Neural progenitor cell (in vitro differentiated cells): ENCODE measurements around the gene ORC2. TPM values are rescaled to one million over a fixed set of nuclear protein-coding genes. Genes with fewer than 3 reads are reported as not detected.
"Not testable (repeated sequence)": the region's sequence is repeated elsewhere in the genome, so short reads cannot be mapped to it uniquely, and the experiment has no call there.

Experiments used
- DNase-seq: peaks from one replicate; pipeline ENCODE4 v3.0.0-alpha.2; 2016; ENCODE audit warnings: low spot score
- H2AFZ ChIP-seq: fragments of 200-600 bp; sonication (generic); replicated peaks from 2 replicates; pipeline ENCODE4 v1.6.1; 2016; ENCODE audit warnings: antibody characterized with exemption
- H3F3A ChIP-seq: fragments of 200-600 bp; sonication (generic); 2 replicates; pipeline ENCODE4 v1.6.1; 2016; ENCODE audit warnings: antibody characterized with exemption, low read depth
- H3K27ac ChIP-seq: fragments of 200-600 bp; sonication (generic); 2 replicates; pipeline ENCODE4 v1.5.1; 2016; ENCODE audit warnings: mild to moderate bottlenecking
- H3K27me3 ChIP-seq: fragments of 200-600 bp; sonication (generic); 2 replicates; pipeline ENCODE4 v1.6.1; 2016; ENCODE audit warnings: mild to moderate bottlenecking, moderate library complexity
- H3K36me3 ChIP-seq: fragments of 200-600 bp; sonication (generic); 2 replicates; pipeline ENCODE4 v1.5.1; 2016
- H3K4me1 ChIP-seq: fragments of 200-600 bp; sonication (generic); 2 replicates; pipeline ENCODE4 v1.6.1; 2016; ENCODE audit warnings: mixed run types
- H3K4me2 ChIP-seq: fragments of 200-600 bp; sonication (generic); 2 replicates; pipeline ENCODE4 v1.6.1; 2016
- H3K4me3 ChIP-seq: fragments of 200-600 bp; sonication (generic); 2 replicates; pipeline ENCODE4 v1.5.1; 2016
- H3K79me2 ChIP-seq: fragments of 200-600 bp; sonication (generic); 2 replicates; pipeline ENCODE4 v1.6.1; 2016; ENCODE audit warnings: low read depth
- H3K9ac ChIP-seq: fragments of 200-600 bp; sonication (generic); 2 replicates; pipeline ENCODE4 v1.6.1; 2016
- H3K9me3 ChIP-seq: fragments of 200-600 bp; sonication (generic); 2 replicates; pipeline ENCODE4 v1.5.1; 2016; ENCODE audit warnings: low read depth
- H4K20me1 ChIP-seq: fragments of 200-600 bp; sonication (generic); 2 replicates; pipeline ENCODE4 v1.6.1; 2016; ENCODE audit warnings: low read depth
- H3K27ac Mint-ChIP-seq: 3 replicates; pipeline ENCODE4 v1.8.0; 2021; ENCODE audit warnings: mixed read lengths
- H3K27me3 Mint-ChIP-seq: 2 replicates; pipeline ENCODE4 v1.8.0; 2022; ENCODE audit warnings: low read depth, mild to moderate bottlenecking, inconsistent platforms, moderate library complexity, mixed read lengths; ENCODE audit not compliant: insufficient read depth
- H3K36me3 Mint-ChIP-seq: 3 replicates; pipeline ENCODE4 v1.8.0; 2021; ENCODE audit warnings: mixed read lengths
- H3K4me1 Mint-ChIP-seq: 3 replicates; pipeline ENCODE4 v1.8.0; 2021; ENCODE audit warnings: mixed read lengths
- H3K4me3 Mint-ChIP-seq: 3 replicates; pipeline ENCODE4 v1.8.0; 2021; ENCODE audit warnings: mild to moderate bottlenecking, moderate library complexity, mixed read lengths
- H3K9me3 Mint-ChIP-seq: 3 replicates; pipeline ENCODE4 v1.8.0; 2020; ENCODE audit warnings: mixed read lengths
- EZH2 ChIP-seq: fragments of 200-600 bp; sonication (generic); IDR thresholded peaks from 2 replicates; pipeline ENCODE4 v1.6.1; 2017; ENCODE audit warnings: antibody characterized with exemption, mild to moderate bottlenecking, moderate library complexity
- EZH2phosphoT487 ChIP-seq: fragments of 200-600 bp; sonication (generic); IDR thresholded peaks from 2 replicates; pipeline ENCODE4 v1.6.1; 2017; ENCODE audit warnings: antibody characterized with exemption
- total RNA-seq: library from RNA; depleted of rRNA; stranded (reverse); fragments of >200 nt; gene quantifications from 2 replicates; pipeline ENCODE4 v1.2.3, GENCODE V29; 2015; ENCODE audit warnings: low replicate concordance
- TF ChIP-seq, protein P1 (sequence below): fragments of 200-600 bp; sonication (generic); IDR thresholded peaks from 2 replicates; pipeline ENCODE4 v1.5.1; 2017; ENCODE audit warnings: antibody characterized with exemption, mild to moderate bottlenecking

ORC2 gene
- total RNA-seq, 1 donor from 2014 or later: 75.4 TPM

GRCh38 chr2:200888704-200889625 is 74.5 kb downstream of the ORC2 start, which contains the start of the genes NIF3L1 and PPIL3:
NIF3L1 (plus strand) TSS chr2:200889371; CDS start chr2:200891944, 2,573 bp downstream.
PPIL3 (minus strand) TSS chr2:200889077; CDS start chr2:200887615, 1,462 bp downstream.
- peaks cover 12% of the 10 kb centered on the region for H3K4me1 ChIP-seq
- H4K20me1 ChIP-seq: no peaks in the 10 kb centered on the region
- H3K9me3 Mint-ChIP-seq: no peaks in the 10 kb centered on the region
- H2AFZ ChIP-seq: peak within 1 kb of the TSS; percentile 98
- H3K9ac ChIP-seq: peak within 1 kb of the TSS; percentile 93
- peak within 1 kb of the TSS; percentile 86 for H3K4me3 ChIP-seq
- peaks cover 5% of the 10 kb centered on the region for H3K36me3 Mint-ChIP-seq
- peak; percentile 98 for DNase-seq
- H3K9me3 ChIP-seq: no peaks in the 10 kb centered on the region
- peak within 1 kb of the TSS; percentile 98 for H3K4me3 Mint-ChIP-seq
- peaks cover 5% of the 10 kb centered on the region for H3K36me3 ChIP-seq
- H3F3A ChIP-seq: peaks cover 24% of the 10 kb centered on the region
- H3K27me3 Mint-ChIP-seq: peaks cover 7% of the 10 kb centered on the region
- peaks cover 67% of the 10 kb centered on the region for H3K79me2 ChIP-seq
- peaks cover 39% of the 10 kb centered on the region for H3K4me1 Mint-ChIP-seq
- no peaks in the 10 kb centered on the region for H3K27me3 ChIP-seq
- H3K27ac ChIP-seq: peak within 1 kb of the TSS; percentile 95
- peak within 1 kb of the TSS; percentile 99 for H3K27ac Mint-ChIP-seq
- H3K4me2 ChIP-seq: peak within 1 kb of the TSS; percentile 95
- TF ChIP-seq EZH2 (no peak), EZH2phosphoT487 (no peak)
- TF ChIP-seq, protein P1, sequence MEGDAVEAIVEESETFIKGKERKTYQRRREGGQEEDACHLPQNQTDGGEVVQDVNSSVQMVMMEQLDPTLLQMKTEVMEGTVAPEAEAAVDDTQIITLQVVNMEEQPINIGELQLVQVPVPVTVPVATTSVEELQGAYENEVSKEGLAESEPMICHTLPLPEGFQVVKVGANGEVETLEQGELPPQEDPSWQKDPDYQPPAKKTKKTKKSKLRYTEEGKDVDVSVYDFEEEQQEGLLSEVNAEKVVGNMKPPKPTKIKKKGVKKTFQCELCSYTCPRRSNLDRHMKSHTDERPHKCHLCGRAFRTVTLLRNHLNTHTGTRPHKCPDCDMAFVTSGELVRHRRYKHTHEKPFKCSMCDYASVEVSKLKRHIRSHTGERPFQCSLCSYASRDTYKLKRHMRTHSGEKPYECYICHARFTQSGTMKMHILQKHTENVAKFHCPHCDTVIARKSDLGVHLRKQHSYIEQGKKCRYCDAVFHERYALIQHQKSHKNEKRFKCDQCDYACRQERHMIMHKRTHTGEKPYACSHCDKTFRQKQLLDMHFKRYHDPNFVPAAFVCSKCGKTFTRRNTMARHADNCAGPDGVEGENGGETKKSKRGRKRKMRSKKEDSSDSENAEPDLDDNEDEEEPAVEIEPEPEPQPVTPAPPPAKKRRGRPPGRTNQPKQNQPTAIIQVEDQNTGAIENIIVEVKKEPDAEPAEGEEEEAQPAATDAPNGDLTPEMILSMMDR: peak; percentile 9

- H3K4me3 Mint-ChIP-seq, H3F3A ChIP-seq, H3K4me3 ChIP-seq, H3K4me2 ChIP-seq, H4K20me1 ChIP-seq, H3K4me1 ChIP-seq, H3K9me3 ChIP-seq, H3K9me3 Mint-ChIP-seq, H3K79me2 ChIP-seq, H3K4me1 Mint-ChIP-seq, H3K27me3 ChIP-seq, H3K27me3 Mint-ChIP-seq, H2AFZ ChIP-seq, H3K9ac ChIP-seq, DNase-seq, H3K27ac ChIP-seq, H3K27ac Mint-ChIP-seq: not testable (repeated sequence)
- peaks cover 10% of the 10 kb centered on the region for H3K36me3 ChIP-seq
- peaks cover 20% of the 10 kb centered on the region for H3K36me3 Mint-ChIP-seq
Measured at GRCh38 chr2:200881715-200882249, 81.7 kb downstream of the ORC2 start.

- no peaks in the 10 kb centered on the region for H3K27me3 Mint-ChIP-seq
- no peaks in the 10 kb centered on the region for H3K4me1 Mint-ChIP-seq
- H3K27me3 ChIP-seq: no peaks in the 10 kb centered on the region
- DNase-seq: no peak
- H3K36me3 Mint-ChIP-seq: peaks cover 24% of the 10 kb centered on the region
- peaks cover 5% of the 10 kb centered on the region for H3K36me3 ChIP-seq
- no peaks in the 10 kb centered on the region for H3K9me3 ChIP-seq
- H3K27ac ChIP-seq: no peak overlapping the region
- no peaks in the 10 kb centered on the region for H4K20me1 ChIP-seq
- no peaks in the 10 kb centered on the region for H3F3A ChIP-seq
- no peak overlapping the region for H3K4me2 ChIP-seq
- H3K4me1 ChIP-seq: no peaks in the 10 kb centered on the region
- no peak overlapping the region for H3K4me3 Mint-ChIP-seq
- H3K9me3 Mint-ChIP-seq: no peaks in the 10 kb centered on the region
- H3K4me3 ChIP-seq: no peak overlapping the region
- no peak overlapping the region for H3K27ac Mint-ChIP-seq
- TF ChIP-seq EZH2phosphoT487 (no peak), EZH2 (no peak)
- TF ChIP-seq, protein P1: no peak
- no peaks in the 10 kb centered on the region for H3K79me2 ChIP-seq
- no peak overlapping the region for H3K9ac ChIP-seq
- no peak overlapping the region for H2AFZ ChIP-seq
Measured at GRCh38 chr2:200878289-200878880, 85.1 kb downstream of the ORC2 start.
